Lower lobe of right lung (tissue), 2 donors: ENCODE data around the gene RITA1. TPM values are rescaled to one million over a fixed set of nuclear protein-coding genes. Genes with fewer than 3 reads are reported as not detected.

Experiments
- ATAC-seq, 2 donors: fragments of 200-7000 bp; cut with Tn5 transposase; one replicate each; pipeline ENCODE4 v1.9.1; 2020 to 2022; ENCODE audit warnings: mild to moderate bottlenecking in 2 of 2, moderate library complexity in 2 of 2
- DNase-seq: peaks from one replicate; pipeline ENCODE4 v3.0.0-alpha.2; 2020
- H3K27ac ChIP-seq: fragments of 200-600 bp; one replicate; pipeline ENCODE4 v1.8.0; 2022
- H3K27me3 ChIP-seq: fragments of 200-600 bp; one replicate; pipeline ENCODE4 v1.8.0; 2022; ENCODE audit warnings: low read depth
- H3K36me3 ChIP-seq: fragments of 200-600 bp; one replicate; pipeline ENCODE4 v1.8.0; 2022; ENCODE audit warnings: mild to moderate bottlenecking
- H3K4me1 ChIP-seq: fragments of 200-600 bp; one replicate; pipeline ENCODE4 v1.8.0; 2022
- H3K4me3 ChIP-seq: fragments of 200-600 bp; one replicate; pipeline ENCODE4 v1.8.0; 2022; ENCODE audit warnings: mild to moderate bottlenecking
- H3K9me3 ChIP-seq: fragments of 200-600 bp; one replicate; pipeline ENCODE4 v1.8.0; 2022
- CTCF ChIP-seq: fragments of 200-600 bp; IDR thresholded peaks from one replicate; pipeline ENCODE4 v1.8.0; 2022; ENCODE audit warnings: antibody characterized with exemption, mild to moderate bottlenecking
- intact Hi-C: fragments of 100-400 bp; cut with DNase I; formaldehyde crosslinking; loops from one replicate; pipeline ENCODE4 v1.11.0; 2022
- total RNA-seq: library from RNA; stranded (reverse); fragmentation: NEBNext Ultra II Directional; extraction: Animal tissue kit (Norgen Biotek cat#: 25700); gene quantifications from one replicate; pipeline ENCODE4 v1.2.1, GENCODE V29; 2021
- donor health status: DM: no; HTN: yes; CAD: no; lungs with severe emphysema.

The RITA1 gene
- total RNA-seq, 1 donor from 2014 or later: 14.2 TPM

GRCh38 chr12:113157218-113157859 lies 28.2 kb upstream of the RITA1 start:
- peaks cover 47% of the 10 kb centered on the region for H3K36me3 ChIP-seq
- peaks cover 36% of the 10 kb centered on the region for H3K27me3 ChIP-seq
- intact Hi-C loops: no loop called here
- no peak overlapping the region for H3K4me3 ChIP-seq
- ATAC-seq (no peak), DNase-seq (no peak)
- no peaks in the 10 kb centered on the region for H3K9me3 ChIP-seq
- no peak for TF ChIP-seq CTCF
- no peak overlapping the region for H3K27ac ChIP-seq
- H3K4me1 ChIP-seq: peaks cover 21% of the 10 kb centered on the region

- no peak overlapping the region for H3K4me3 ChIP-seq
- H3K36me3 ChIP-seq: peaks cover 60% of the 10 kb centered on the region
- H3K9me3 ChIP-seq: no peaks in the 10 kb centered on the region
- no peak overlapping the region for H3K27ac ChIP-seq
- H3K27me3 ChIP-seq: peaks cover 23% of the 10 kb centered on the region
- ATAC-seq: no peak
- H3K4me1 ChIP-seq: peaks cover 10% of the 10 kb centered on the region
- no peak for TF ChIP-seq CTCF
- intact Hi-C loops: no loop called here
- no peak for DNase-seq
Measured at GRCh38 chr12:113158439-113159203, 26.9 kb upstream of the RITA1 start.

- DNase-seq (no peak), ATAC-seq (no peak)
- Histone ChIP-seq H3K4me3 (no peak overlapping the region), H3K27ac (no peak overlapping the region), H3K27me3 (peaks cover 10% of the 10 kb centered on the region), H3K4me1 (no peaks in the 10 kb centered on the region), H3K36me3 (peaks cover 73% of the 10 kb centered on the region), H3K9me3 (no peaks in the 10 kb centered on the region)
- intact Hi-C loops: no loop called here
- no peak for TF ChIP-seq CTCF
Measured at GRCh38 chr12:113159937-113160336, 25.6 kb upstream of the RITA1 start.

GRCh38 chr12:113161415-113162016 lies 24.0 kb upstream of the RITA1 start:
- intact Hi-C loops: no loop called here
- TF ChIP-seq CTCF: no peak
- H3K4me3 ChIP-seq: no peak overlapping the region
- H3K36me3 ChIP-seq: peaks cover 89% of the 10 kb centered on the region
- no peaks in the 10 kb centered on the region for H3K9me3 ChIP-seq
- ATAC-seq (no peak), DNase-seq (no peak)
- H3K4me1 ChIP-seq: no peaks in the 10 kb centered on the region
- no peaks in the 10 kb centered on the region for H3K27me3 ChIP-seq
- no peak overlapping the region for H3K27ac ChIP-seq

- no peak for DNase-seq
- Histone ChIP-seq H3K4me3 (no peak overlapping the region), H3K36me3 (peaks cover 97% of the 10 kb centered on the region), H3K9me3 (no peaks in the 10 kb centered on the region), H3K27ac (no peak overlapping the region), H3K27me3 (no peaks in the 10 kb centered on the region), H3K4me1 (no peaks in the 10 kb centered on the region)
- ATAC-seq: no peak
- no peak for TF ChIP-seq CTCF
- intact Hi-C loops: no loop called here
Measured at GRCh38 chr12:113162102-113163029, 23.2 kb upstream of the RITA1 start.
